DMS153 treated with DMSO at 0.1 percent for 48 hours (cell line): ENCODE measurements around the gene ARHGAP33.
"Not testable (repeated sequence)": the region's sequence is repeated elsewhere in the genome, so short reads cannot be mapped to it uniquely, and the experiment has no call there.

Experiments
- DNase-seq: peaks from one replicate; lab custom pipeline; 2025; ENCODE audit not compliant: unreplicated experiment; lab: John Stamatoyannopoulos, UW

The ARHGAP33 gene

GRCh38 chr19:35792888-35793287 lies 17.5 kb downstream of the ARHGAP33 start:
- DNase-seq: no peak

DNA sequence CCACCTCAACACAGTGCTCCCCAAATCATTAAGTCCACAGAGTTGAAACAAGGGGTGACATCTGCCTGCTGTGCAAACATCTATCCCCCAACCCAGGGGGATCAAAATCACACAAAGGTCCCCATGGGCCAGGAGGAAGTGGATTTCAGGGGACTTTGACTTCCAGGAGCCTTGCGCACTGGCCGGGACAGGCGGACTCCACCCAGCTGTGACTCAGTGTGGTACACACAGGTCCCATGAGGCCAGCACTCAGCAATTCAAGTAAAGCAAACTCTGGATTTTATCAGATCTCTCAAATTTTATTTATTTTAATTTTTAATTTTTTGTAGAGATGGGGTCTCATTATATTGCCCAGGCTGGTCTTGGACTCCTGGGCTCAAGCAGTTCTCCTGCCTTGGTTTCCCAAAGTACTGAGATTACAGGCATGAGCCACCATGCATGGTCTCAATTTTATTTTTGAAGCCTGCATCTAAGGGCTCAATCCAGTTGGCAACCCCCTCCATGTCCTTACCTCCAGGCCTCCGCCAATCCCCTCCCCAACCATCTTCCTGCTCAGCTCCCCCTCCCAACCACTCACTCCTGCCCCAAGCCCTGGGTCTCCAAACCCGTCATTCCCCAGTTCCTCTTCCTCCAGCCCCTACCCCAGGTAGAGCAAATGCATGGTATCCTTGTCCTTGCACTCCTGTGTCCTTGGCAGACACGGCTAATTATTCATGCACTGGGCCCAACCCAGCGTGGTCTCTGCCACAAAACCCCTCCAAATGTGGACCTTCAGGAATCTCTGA lies 18.2 kb downstream of the ARHGAP33 start:
- DNase-seq: no peak

DNA sequence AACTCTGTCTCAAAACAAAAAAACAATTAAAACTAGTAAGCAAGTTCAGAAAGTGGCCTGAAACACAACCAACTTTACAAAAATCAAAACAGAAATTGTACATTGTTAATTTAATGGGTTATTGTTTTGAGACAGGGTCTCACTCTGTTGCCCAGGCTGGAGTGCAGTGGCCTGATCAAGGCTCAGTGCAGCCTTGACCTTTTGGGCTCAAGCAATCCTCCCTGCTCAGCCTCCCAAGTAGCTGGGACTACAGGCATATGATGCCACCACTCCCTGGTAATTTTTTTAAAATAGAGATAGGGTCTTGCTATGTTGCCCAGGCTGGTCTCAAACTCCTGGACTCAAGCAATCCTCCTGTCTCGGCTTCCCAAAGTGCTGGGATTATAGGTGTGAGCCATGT lies 20.2 kb downstream of the ARHGAP33 start:
- DNase-seq: not testable (repeated sequence)

DNA sequence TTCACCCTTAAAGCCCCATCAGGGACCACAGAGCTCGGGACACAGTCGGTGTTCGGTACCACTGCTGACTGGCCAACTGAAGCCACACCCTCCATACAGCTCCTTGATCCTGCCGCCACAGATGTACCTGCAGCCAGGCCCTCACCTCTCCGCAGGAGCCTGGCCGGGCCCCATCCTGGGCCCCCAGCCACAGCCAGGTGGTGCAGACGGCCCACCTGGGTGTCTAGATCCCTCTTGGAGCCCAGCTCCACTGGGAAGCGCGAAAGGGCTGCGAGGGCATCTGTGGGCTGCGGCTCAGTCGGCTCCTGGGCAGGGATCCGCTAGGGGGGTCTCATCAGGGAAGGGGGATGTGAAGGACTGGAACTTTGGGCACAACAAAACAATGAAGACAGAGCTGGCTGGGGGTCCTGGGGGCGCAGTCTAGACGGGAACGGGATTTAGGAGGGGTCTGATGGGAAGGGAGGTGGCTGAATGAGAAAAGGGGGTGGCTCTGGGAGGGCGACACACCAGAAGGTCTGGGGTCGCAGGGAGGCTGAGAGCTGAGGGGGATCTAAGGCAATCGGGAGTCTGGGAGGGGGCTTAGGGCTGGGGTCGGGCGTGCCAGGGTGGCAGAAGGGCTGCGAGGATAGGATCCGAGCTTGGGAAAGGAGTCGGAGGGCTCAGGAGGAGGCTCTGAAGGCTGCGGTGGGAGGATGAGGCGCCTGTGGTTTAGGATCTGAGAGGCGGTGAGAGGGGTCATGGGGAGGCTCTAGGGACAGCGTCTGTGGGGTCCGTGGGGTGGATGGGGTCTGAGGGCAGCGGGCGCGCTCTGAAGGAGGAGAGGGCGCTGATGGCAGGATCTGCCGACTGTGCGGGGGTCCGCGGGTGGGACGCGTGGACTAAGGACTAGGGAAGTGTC lies 21.5 kb downstream of the ARHGAP33 start:
- no peak for DNase-seq

- no peak for DNase-seq
Measured at GRCh38 chr19:35797663-35798062, 22.3 kb downstream of the ARHGAP33 start.

GRCh38 chr19:35801828-35802227 lies 26.5 kb downstream of the ARHGAP33 start:
- no peak for DNase-seq

GRCh38 chr19:35805526-35806102 lies 30.2 kb downstream of the ARHGAP33 start:
- DNase-seq: no peak

DNA sequence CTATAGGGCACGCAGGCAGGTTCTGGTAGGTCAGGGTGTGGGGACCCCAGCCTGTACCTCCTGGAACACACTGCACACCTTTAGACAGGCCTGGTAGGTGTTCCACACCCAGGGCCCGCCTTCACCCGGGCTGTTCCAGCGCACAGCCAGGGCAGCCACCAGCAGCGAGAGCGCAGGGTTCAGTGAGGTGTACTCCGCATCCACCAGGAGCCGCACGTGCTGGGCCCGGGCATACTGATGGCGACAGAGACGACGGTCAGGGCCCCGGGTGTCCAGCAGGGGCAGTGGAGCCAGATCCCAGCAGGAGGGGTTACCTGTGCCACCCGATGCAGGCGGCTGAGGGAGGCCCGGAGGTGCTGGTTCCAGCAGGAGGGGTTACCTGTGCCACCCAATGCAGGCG lies 31.2 kb downstream of the ARHGAP33 start:
- no peak for DNase-seq

GRCh38 chr19:35807633-35808032 lies 32.3 kb downstream of the ARHGAP33 start:
- no peak for DNase-seq

DNA sequence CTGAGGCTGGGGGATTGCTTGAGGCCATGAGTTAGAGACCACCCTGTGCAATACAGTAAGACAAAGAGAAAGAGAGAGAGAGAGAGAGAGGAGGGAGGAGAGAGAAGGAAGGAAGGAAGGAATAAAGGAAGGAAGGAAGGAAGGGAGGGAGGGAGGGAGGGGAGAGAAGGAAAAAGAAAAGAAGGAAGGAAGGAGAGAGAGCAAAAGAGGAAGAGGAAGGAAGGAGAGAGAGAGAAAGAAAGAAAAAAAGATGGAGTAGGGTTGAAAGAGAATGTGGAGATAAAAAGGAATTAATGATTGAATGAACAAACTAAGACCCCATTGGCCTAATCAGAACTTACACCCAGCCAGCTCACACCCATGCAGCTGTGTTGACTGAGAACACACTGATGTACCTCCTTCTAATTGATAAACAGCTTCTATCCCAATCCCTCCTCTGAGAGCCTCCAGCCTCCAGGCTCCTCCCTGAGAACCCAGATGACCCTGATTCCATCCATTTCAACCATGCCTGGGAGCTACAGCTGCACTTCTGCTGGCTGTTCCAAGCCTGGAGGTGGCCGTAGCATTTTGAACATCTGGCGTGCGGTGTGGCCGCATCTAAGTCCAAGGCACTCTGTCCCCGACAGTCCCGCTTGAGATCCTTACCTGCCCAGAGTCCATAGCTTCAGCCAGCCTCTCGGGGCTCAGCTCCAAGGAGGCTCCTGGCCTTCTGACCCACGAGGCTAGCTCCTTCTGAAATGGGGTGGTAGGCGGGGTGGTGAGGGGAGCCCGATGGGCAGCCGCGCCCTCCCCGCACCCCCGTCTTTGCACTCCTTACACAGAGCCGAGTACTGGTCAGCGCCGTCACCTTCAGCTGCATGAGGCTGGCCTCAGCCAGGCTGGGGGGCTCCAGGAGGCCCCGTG lies 36.2 kb downstream of the ARHGAP33 start:
- DNase-seq: no peak

GRCh38 chr19:35812220-35813042 lies 37.1 kb downstream of the ARHGAP33 start, which contains the start of gene PRODH2:
PRODH2 (minus strand) TSS chr19:35812845; CDS start chr19:35812805, 40 bp downstream.
- no peak for DNase-seq

- DNase-seq: no peak
Measured at GRCh38 chr19:35813043-35813890, 37.9 kb downstream of the ARHGAP33 start.

- DNase-seq: no peak
Measured at GRCh38 chr19:35816262-35816661, 40.9 kb downstream of the ARHGAP33 start.

DNA sequence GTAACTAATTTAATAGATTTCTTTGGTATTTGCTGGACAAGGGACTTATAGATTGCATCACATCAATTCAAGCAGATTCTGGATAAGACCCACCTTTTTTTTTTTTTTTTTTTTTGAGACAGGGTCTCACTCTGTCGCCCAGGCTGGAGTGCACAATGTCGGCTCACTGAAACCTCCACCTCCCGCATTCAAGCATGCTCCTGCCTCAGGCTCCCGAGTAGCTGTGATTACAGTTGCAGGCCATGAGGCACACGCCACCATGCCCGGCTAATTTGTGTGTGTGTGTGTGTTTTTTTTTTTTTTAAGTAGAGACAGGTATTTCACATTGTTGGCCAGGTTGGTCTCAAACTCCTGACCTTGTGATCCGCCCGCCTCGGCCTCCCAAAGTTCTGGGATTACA lies 41.5 kb downstream of the ARHGAP33 start:
- no peak for DNase-seq

- no peak for DNase-seq
Measured at GRCh38 chr19:35818445-35818844, 43.1 kb downstream of the ARHGAP33 start.

GRCh38 chr19:35822579-35822978 lies 47.2 kb downstream of the ARHGAP33 start:
- no peak for DNase-seq

DNA sequence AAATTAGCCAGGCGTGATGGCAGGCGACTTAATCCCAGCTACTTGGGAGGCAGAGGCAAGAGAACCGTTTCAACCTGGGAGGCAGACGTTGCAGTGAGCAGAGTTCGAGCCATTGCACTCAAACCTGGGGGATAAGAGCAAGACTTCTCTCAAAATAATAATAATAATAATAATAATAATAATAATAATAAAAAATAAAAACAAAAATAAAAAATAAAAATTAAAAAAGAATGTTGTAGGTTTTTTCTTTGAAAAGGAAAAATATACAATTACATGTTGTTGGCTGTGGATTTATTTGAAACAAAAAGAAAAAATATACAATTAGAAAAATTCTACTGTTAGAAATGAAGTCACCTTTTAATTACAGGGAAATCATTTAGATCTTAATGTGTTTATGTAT lies 48.8 kb downstream of the ARHGAP33 start:
- no peak for DNase-seq

DNA sequence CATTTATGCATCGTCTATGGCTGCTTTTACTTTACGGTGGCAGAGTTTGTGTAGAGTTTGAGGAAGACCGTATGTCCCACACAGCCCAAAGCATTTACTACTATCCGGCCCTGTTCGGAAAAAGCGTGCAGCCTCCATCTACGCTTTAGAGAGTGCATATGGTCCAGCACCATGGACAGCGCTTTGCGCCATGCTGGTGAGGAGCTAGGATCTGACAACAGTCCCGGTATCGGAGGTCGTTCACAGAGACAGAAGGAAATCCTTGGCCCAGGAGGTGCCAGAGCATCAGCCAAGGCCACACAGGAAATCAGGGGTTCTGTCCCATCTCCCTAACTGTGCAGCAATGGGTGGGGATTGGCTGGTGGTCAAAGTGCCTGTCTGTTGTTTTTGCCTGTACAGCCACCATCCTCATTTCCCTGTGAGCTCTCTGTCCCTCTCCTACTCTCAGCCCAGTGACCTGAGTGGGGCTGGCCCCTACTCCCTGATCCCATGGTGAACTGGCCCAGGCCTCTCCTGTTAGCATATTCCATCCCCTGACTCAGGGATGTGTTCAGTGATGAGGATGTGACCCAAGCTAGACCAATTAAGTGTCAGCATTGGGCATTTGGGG lies 53.4 kb downstream of the ARHGAP33 start:
- DNase-seq: no peak
